Measurements from ENCODE around the gene PSMD13.
A peak's percentile ranks its signal among the peaks of the same experiment; 100 is the strongest.

PSMD13 gene

GRCh38 chr11:259413-259812 is 22.6 kb downstream of the PSMD13 start:
- DNase-seq (ENCODE audit: low read depth), result no peak
- no peak overlapping the region for H3K4me3 ChIP-seq (ENCODE audit: low read depth, low read length)
- TF ChIP-seq CTCF (IDR thresholded peaks at IDR 0.05; ENCODE audit: insufficient read depth, low read depth, low read length, missing control alignments), result no peak

- TF ChIP-seq CTCF (IDR thresholded peaks at IDR 0.05; ENCODE audit: insufficient read depth, low read depth, low read length, missing control alignments), result no peak
- no peak for DNase-seq (ENCODE audit: low read depth)
- no peak overlapping the region for H3K4me3 ChIP-seq (ENCODE audit: low read depth, low read length)
These were observed 24.8 kb downstream of the PSMD13 start for GRCh38 chr11:261624-262023.

DNA sequence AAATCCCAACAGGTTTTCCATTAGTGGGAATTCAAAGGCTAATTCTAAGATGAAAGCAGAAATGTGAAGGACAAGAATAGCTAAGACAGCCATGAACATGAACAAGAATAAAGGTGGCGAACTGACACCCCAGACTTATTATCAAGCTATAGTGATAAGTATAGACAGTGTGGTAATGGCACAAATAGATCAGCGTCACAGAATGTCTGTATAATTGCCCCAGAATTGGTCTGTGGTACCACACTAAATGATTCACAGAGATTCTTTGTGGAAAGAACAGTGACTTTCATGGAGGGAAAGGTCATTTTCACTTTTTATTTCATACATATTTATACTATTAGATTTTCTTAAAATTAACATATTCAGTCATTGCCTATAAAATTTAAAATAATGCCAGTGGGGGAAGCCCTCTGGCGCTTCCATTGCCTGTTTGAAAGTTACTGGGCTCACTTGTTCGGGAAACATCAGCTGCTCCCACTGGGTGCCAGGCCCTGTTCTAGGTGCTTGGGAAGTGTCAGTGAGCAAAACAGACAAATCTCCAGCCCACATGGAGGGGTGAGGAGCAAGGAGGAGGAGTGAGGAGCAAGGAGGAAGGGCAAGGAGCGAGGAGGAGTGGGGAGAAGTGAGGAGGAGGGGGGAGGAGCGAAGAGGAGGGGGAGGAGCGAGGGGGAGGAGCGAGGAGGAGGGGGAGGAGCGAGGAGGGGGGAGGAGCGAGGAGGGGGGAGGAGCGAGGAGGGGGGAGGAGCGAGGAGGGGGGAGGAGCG is 30.1 kb downstream of the PSMD13 start:
- peak overlapping the region; percentile 26; the same call in 1 of the 2 replicates for H3K4me3 ChIP-seq (ENCODE audit: low read depth, low read length)
- TF ChIP-seq CTCF (IDR thresholded peaks at IDR 0.05; ENCODE audit: insufficient read depth, low read depth, low read length, missing control alignments), result no peak
- no peak for DNase-seq (ENCODE audit: low read depth)

- no peak for TF ChIP-seq CTCF (IDR thresholded peaks at IDR 0.05; ENCODE audit: insufficient read depth, low read depth, low read length, missing control alignments)
- peak overlapping the region; percentile 95 for H3K4me3 ChIP-seq (ENCODE audit: low read depth, low read length)
- DNase-seq (ENCODE audit: low read depth), result peak; percentile 85
These were observed 30.8 kb downstream of the PSMD13 start for GRCh38 chr11:267491-267994.

DNA sequence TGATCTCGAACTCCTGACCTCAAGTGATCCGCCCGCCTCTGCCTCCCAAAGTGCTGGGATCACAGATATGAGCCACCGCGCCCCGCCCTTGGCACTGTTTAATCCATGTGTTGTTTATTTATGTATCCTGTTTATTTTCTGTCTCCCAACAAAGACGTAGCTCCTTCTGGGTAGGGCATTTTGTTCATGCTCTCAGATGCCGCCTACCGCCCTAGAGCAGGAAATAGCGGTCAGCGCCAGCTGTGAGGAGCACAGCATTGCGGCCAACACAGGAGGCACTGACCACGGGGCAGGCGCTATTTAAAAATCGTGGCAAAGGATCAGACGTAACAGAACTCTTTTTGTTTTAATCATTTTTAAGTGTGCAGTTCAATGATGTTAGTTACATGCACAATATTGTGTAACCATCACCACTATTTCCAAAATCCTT is 32.0 kb downstream of the PSMD13 start:
- peak overlapping the region; percentile 95 for H3K4me3 ChIP-seq (ENCODE audit: low read depth, low read length)
- DNase-seq (ENCODE audit: low read depth), result peak; percentile 91

DNA sequence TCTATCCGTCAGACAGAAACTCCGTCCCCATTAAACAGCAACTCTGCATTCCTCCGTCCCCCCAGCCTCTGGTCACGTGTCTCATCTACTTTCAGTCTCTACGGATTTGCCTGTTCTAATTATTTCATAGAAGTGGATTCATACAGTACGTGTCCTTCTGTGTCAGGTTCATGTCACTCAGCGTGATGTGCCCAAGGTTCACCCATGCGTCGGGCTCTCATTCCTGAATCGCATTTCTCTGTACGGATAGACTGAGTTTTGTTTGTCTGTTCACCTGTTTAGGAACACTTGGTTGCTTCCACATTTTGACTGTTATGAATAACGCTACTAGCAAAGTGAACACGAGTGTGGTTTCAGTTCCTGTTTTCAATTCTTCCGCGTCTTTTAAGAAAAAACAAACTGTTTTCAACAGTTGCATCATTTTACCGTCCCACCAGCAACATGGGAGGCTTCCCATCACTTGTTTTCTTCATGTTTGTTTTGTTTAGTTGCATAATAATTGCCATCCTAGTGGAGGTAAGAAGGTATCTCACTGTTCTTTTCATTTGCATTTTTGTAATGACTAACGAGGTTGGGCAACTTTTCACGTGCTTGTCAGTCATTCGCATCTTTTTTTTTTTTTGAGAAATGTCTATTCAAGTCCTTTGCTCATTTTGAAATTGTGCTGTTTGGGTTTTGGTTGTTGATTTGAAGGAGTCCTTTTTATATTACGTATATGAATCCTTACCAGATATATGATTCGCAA is 32.5 kb downstream of the PSMD13 start:
- no peak for TF ChIP-seq CTCF (IDR thresholded peaks at IDR 0.05; ENCODE audit: insufficient read depth, low read depth, low read length, missing control alignments)
- H3K4me3 ChIP-seq (ENCODE audit: low read depth, low read length), result peak overlapping the region; percentile 95
- peak; percentile 96 for DNase-seq (ENCODE audit: low read depth)

Measured in GM12865 (cell line).